DND-41 (cell line): Measurements from ENCODE around the gene METTL2B.
"Not testable (repeated sequence)": the region's sequence is repeated elsewhere in the genome, so short reads cannot be mapped to it uniquely, and the experiment has no call there.

ENCODE experiments used
- ATAC-seq: fragments of 200-7000 bp; cut with Tn5 transposase; 3 replicates; pipeline ENCODE4 v1.9.1; 2021; ENCODE audit warnings: low read depth; ENCODE audit not compliant: insufficient read depth
- DNase-seq: peaks from one replicate; pipeline ENCODE4 v3.0.0-alpha.2; 2020
- H2AFZ ChIP-seq: 2 replicates; pipeline ENCODE4 v1.6.0; 2012; ENCODE audit warnings: low read depth, low read length
- H3K27ac ChIP-seq: 2 replicates; pipeline ENCODE4 v1.5.1; 2012; ENCODE audit warnings: low read length, inconsistent platforms
- H3K27me3 ChIP-seq: fragments of 200-600 bp; sonication (generic); 2 replicates; pipeline ENCODE4 v1.6.0; 2012; ENCODE audit warnings: low read length, mild to moderate bottlenecking, inconsistent platforms; ENCODE audit not compliant: insufficient read depth, poor library complexity
- H3K36me3 ChIP-seq: 2 replicates; pipeline ENCODE4 v1.5.1; 2012; ENCODE audit warnings: low read length, inconsistent platforms; ENCODE audit not compliant: insufficient read depth
- H3K4me1 ChIP-seq: 2 replicates; pipeline ENCODE4 v1.5.1; 2012; ENCODE audit warnings: mild to moderate bottlenecking, low read length; ENCODE audit not compliant: insufficient read depth
- H3K4me2 ChIP-seq: 2 replicates; pipeline ENCODE4 v1.6.0; 2012; ENCODE audit warnings: mild to moderate bottlenecking, moderate library complexity, low read length, inconsistent platforms; ENCODE audit not compliant: insufficient read depth
- H3K4me3 ChIP-seq, 2 experiments: fragments of 200-600 bp in 1 of 2; shearing (Covaris generic) in 1 of 2; 2 replicates each; pipeline ENCODE4 v1.5.1; 2012 to 2016; ENCODE audit warnings: inconsistent platforms in 2 of 2, low read length in 2 of 2, mild to moderate bottlenecking in 2 of 2, low read depth in 1 of 2, moderate library complexity in 1 of 2
- H3K79me2 ChIP-seq: 2 replicates; pipeline ENCODE4 v1.6.0; 2012; ENCODE audit warnings: low read length, inconsistent platforms; ENCODE audit not compliant: insufficient read depth
- H3K9ac ChIP-seq: 2 replicates; pipeline ENCODE4 v1.6.0; 2012; ENCODE audit warnings: low read depth, mild to moderate bottlenecking, inconsistent platforms, low read length, moderate library complexity
- H3K9me3 ChIP-seq: 2 replicates; pipeline ENCODE4 v1.5.1; 2012; ENCODE audit warnings: low read length, moderate library complexity, mild to moderate bottlenecking, inconsistent platforms; ENCODE audit not compliant: insufficient read depth, severe bottlenecking
- H4K20me1 ChIP-seq: 2 replicates; pipeline ENCODE4 v1.6.0; 2012; ENCODE audit warnings: low read length; ENCODE audit not compliant: insufficient read depth
- EZH2 ChIP-seq: IDR thresholded peaks from 3 replicates; pipeline ENCODE4 v1.6.1; 2012; ENCODE audit warnings: borderline replicate concordance, low read depth, mild to moderate bottlenecking, moderate library complexity, low read length, inconsistent platforms; ENCODE audit not compliant: severe bottlenecking
- TF ChIP-seq, protein P1 (sequence below): IDR thresholded peaks from 2 replicates; pipeline ENCODE4 v1.5.1; 2012; ENCODE audit warnings: borderline replicate concordance, low read length, moderate library complexity, mild to moderate bottlenecking; ENCODE audit not compliant: poor library complexity, severe bottlenecking; ENCODE audit errors: extremely low read depth

Gene METTL2B

DNA sequence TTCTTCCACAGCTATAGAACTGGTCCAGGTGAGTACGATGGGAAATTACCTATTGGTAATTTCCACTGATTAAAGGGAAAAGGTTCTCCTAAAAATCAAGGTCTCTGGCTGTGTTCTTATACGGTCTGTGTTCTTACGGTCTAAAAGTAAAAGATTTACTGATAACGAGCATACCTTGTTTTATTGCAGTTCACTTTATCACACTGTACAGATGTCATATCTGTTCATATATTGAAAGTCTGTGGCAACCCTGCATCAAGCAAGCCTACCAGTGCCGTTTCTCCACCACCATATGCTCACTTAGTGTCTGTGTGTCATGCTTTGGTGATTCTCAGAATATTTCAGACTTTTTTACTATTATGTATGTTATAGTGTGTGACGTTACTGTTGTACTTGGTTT lies 11.6 kb downstream of the METTL2B start:
- not testable (repeated sequence) for H3K79me2 ChIP-seq, ATAC-seq, DNase-seq, H3K4me2 ChIP-seq, H2AFZ ChIP-seq, H3K4me1 ChIP-seq, H3K4me3 ChIP-seq, H3K9ac ChIP-seq, H3K27ac ChIP-seq, H3K27me3 ChIP-seq, H3K9me3 ChIP-seq, H4K20me1 ChIP-seq
- peaks cover 22% of the 10 kb centered on the region; the same call in 1 of the 2 replicates for H3K36me3 ChIP-seq

DNA sequence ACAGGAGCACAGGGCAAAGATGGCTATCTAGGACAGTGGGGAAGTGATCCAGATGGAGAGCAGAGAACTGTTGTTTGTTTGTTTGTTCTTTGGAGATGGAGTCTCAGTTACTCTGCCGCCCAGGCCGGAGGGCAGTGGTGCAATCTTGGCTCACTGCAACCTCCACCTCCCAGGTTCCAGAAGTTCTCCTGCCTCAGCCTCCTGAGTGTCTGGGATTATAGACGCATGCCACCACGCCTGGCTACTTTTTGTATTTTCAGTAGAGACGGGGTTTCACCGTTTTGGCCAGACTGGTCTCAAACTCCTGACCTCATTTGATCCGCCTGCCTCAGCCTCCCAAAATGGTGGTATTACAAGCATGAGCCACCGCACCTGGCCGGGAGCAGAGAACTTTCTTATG lies 20.9 kb downstream of the METTL2B start:
- no peak for ATAC-seq

DNA sequence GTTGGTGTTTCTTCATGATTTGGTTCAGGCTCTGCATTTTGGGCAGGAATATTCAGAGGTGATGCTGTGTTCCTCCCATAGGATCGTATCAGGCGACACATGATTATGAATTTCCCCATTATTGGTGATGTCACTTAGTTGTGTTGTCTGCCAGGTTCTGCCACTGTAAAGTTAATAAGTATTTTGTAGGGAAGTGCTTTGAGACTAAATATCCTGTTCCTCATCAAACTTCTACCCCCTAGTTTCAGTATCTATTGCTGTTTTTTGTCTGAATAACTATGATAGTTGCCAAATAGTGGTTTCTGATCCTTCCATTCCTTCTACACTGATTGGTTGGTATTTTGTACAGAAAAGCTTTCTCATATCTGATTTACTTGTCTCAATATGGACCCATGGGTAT lies 28.9 kb downstream of the METTL2B start:
- not testable (repeated sequence) for ATAC-seq, DNase-seq, H3K9me3 ChIP-seq, H3K4me1 ChIP-seq, H4K20me1 ChIP-seq, H3K4me3 ChIP-seq, H3K4me2 ChIP-seq, H3K27ac ChIP-seq, H3K79me2 ChIP-seq, H3K27me3 ChIP-seq, H2AFZ ChIP-seq, H3K9ac ChIP-seq
- peaks cover 14% of the 10 kb centered on the region for H3K36me3 ChIP-seq

More for the DNA sequence above, 20.9 kb downstream of the METTL2B start:
- Histone ChIP-seq H3K79me2 (no peaks in the 10 kb centered on the region), H3K9ac (no peak overlapping the region), H3K4me1 (no peaks in the 10 kb centered on the region), H4K20me1 (no peaks in the 10 kb centered on the region), H3K9me3 (no peaks in the 10 kb centered on the region), H3K27ac (no peak overlapping the region), H3K4me2 (no peak overlapping the region), H3K36me3 (peaks cover 63% of the 10 kb centered on the region), H2AFZ (no peak overlapping the region), H3K27me3 (no peaks in the 10 kb centered on the region), H3K4me3 (no peak overlapping the region)
- no peak for TF ChIP-seq EZH2
- TF ChIP-seq, protein P1, sequence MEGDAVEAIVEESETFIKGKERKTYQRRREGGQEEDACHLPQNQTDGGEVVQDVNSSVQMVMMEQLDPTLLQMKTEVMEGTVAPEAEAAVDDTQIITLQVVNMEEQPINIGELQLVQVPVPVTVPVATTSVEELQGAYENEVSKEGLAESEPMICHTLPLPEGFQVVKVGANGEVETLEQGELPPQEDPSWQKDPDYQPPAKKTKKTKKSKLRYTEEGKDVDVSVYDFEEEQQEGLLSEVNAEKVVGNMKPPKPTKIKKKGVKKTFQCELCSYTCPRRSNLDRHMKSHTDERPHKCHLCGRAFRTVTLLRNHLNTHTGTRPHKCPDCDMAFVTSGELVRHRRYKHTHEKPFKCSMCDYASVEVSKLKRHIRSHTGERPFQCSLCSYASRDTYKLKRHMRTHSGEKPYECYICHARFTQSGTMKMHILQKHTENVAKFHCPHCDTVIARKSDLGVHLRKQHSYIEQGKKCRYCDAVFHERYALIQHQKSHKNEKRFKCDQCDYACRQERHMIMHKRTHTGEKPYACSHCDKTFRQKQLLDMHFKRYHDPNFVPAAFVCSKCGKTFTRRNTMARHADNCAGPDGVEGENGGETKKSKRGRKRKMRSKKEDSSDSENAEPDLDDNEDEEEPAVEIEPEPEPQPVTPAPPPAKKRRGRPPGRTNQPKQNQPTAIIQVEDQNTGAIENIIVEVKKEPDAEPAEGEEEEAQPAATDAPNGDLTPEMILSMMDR = no peak
- DNase-seq = no peak

DNA sequence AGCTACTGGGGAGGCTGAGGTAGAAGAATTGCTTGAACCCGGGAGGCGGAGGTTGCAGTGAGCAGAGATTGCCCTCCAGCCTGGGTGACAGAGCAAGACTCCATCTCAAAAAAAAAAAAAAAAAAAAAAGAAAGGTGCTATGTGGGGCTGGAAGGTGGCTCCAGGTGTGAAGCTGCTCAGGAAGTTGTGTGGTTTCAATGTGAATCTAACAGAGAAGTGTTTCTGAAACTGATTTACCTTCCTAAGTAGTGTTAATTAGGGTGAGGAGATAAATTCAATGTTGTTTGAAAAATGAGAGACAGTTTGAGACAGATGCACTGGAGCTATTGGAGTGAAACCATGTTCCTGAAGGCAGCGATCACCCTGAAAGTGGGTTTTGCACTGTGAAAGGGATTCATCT lies 30.3 kb downstream of the METTL2B start:
- H3K79me2 ChIP-seq, H3K9ac ChIP-seq, H2AFZ ChIP-seq, H3K27me3 ChIP-seq, H3K4me2 ChIP-seq, H4K20me1 ChIP-seq, H3K27ac ChIP-seq, H3K9me3 ChIP-seq, H3K36me3 ChIP-seq, DNase-seq, H3K4me3 ChIP-seq, H3K4me1 ChIP-seq, ATAC-seq: not testable (repeated sequence)

DNA sequence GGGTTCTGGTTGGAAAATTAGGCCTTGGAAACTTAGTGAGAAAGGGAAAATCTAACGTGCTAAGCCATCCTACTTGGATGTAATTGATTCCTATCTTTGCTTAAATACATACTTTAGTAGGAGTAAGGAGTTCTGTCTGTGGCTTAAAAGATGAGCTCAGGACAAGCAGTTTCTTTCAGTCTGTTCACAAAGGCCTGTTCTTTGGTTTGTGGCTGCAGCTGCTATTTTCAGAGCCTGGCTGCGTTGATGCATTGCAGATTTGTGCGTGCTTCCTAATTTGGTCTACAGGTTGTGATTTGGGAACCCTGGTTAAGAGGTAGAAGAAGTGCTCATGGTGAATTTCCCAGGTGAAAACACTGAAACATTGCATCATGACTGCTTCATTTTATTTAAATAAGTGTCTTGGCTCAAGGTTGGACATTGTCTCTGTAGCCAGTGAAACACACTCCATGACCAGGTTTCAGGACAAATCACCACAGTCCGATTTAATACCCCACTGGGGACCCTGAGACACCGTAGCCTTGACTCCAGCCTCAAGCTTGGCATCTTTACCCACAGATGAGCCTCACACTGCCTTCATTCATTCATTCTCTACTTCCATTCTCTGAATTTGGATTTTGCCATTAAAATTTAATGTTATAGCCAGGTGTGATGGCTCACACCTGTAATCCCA lies 30.9 kb downstream of the METTL2B start:
- not testable (repeated sequence) for H4K20me1 ChIP-seq, H3K4me3 ChIP-seq, H2AFZ ChIP-seq, H3K9ac ChIP-seq, H3K4me1 ChIP-seq, H3K36me3 ChIP-seq, ATAC-seq, H3K4me2 ChIP-seq, H3K9me3 ChIP-seq, H3K27ac ChIP-seq, DNase-seq, H3K79me2 ChIP-seq, H3K27me3 ChIP-seq

DNA sequence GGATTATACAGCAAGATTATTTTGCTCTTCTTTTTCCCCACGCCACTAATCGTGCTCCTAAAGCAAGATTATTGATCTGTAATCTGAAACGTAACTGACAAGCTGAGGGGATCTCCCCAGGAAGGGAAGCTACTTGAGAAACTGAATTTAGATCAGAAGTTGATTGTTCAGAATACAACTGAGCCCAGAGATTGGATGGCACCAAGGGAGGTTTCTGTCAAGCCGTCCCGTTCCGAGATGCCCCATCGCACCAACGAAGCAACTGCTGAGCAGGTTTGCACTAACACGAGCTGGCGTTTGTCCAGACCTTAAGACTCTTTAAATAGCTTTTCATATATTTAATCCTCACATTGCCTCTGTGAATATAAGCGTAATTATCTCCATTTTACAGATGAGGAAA lies 35.1 kb downstream of the METTL2B start:
- not testable (repeated sequence) for H3K4me2 ChIP-seq, H3K4me1 ChIP-seq, DNase-seq, H2AFZ ChIP-seq, H3K4me3 ChIP-seq, ATAC-seq, H3K36me3 ChIP-seq, H3K27me3 ChIP-seq, H3K9me3 ChIP-seq, H4K20me1 ChIP-seq, H3K27ac ChIP-seq, H3K9ac ChIP-seq, H3K79me2 ChIP-seq

DNA sequence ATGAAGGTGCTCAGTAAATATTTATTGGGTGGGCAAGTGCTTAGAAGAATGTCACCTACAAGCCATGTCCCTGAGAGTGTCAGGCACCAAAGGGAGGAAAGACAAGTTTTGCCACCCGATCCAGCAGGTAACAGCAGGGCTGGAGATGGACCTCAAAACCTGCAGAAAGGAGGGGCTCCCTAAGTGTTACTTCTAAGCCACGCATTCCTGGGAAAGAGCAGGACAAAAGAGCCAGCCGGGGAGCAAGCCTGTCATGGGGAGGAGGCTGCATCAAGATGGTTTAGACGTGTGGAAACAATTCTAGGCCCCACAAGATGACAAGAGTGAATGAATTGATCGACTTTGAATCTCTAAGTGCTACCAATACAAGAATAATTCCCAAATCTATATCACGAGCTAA lies 38.7 kb downstream of the METTL2B start:
- not testable (repeated sequence) for DNase-seq, H3K4me1 ChIP-seq, H3K4me3 ChIP-seq, H3K9ac ChIP-seq, H2AFZ ChIP-seq, H3K79me2 ChIP-seq, H3K27ac ChIP-seq, H3K36me3 ChIP-seq, ATAC-seq, H4K20me1 ChIP-seq, H3K27me3 ChIP-seq, H3K9me3 ChIP-seq, H3K4me2 ChIP-seq
